ENCODE data around the gene PARP6. TPM values are rescaled to one million over a fixed set of nuclear protein-coding genes. Genes with fewer than 3 reads are reported as not detected.

Gene PARP6
- total RNA-seq, 4 donors from 2014 or later: 52.4 to 65.7 (median 59.4) TPM

- TF ChIP-seq, protein P1, sequence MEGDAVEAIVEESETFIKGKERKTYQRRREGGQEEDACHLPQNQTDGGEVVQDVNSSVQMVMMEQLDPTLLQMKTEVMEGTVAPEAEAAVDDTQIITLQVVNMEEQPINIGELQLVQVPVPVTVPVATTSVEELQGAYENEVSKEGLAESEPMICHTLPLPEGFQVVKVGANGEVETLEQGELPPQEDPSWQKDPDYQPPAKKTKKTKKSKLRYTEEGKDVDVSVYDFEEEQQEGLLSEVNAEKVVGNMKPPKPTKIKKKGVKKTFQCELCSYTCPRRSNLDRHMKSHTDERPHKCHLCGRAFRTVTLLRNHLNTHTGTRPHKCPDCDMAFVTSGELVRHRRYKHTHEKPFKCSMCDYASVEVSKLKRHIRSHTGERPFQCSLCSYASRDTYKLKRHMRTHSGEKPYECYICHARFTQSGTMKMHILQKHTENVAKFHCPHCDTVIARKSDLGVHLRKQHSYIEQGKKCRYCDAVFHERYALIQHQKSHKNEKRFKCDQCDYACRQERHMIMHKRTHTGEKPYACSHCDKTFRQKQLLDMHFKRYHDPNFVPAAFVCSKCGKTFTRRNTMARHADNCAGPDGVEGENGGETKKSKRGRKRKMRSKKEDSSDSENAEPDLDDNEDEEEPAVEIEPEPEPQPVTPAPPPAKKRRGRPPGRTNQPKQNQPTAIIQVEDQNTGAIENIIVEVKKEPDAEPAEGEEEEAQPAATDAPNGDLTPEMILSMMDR (IDR thresholded peaks at IDR 0.05): no peak
- no peak for ATAC-seq (ENCODE audit: low FRiP score)
- DNase-seq (ENCODE audit: low spot score): no peak
Observed at GRCh38 chr15:72269739-72270138, 2.6 kb downstream of the PARP6 start.

- TF ChIP-seq, protein P1 (IDR thresholded peaks at IDR 0.05): no peak
- ATAC-seq (ENCODE audit: low FRiP score) (no peak), DNase-seq (ENCODE audit: low spot score) (no peak)
Observed at GRCh38 chr15:72265031-72265430, 7.3 kb downstream of the PARP6 start.

- DNase-seq (ENCODE audit: low spot score): no peak
- ATAC-seq (ENCODE audit: low FRiP score): no peak
- TF ChIP-seq, protein P1 (IDR thresholded peaks at IDR 0.05): no peak
Observed at GRCh38 chr15:72252663-72253299, 19.6 kb downstream of the PARP6 start.

GRCh38 chr15:72249142-72249810 is 23.1 kb downstream of the PARP6 start:
- no peak for ATAC-seq (ENCODE audit: low FRiP score)
- TF ChIP-seq, protein P1 (IDR thresholded peaks at IDR 0.05): no peak
- no peak for DNase-seq (ENCODE audit: low spot score)

GRCh38 chr15:72248514-72248913 is 23.8 kb downstream of the PARP6 start:
- DNase-seq (ENCODE audit: low spot score) (no peak), ATAC-seq (ENCODE audit: low FRiP score) (no peak)
- TF ChIP-seq, protein P1 (IDR thresholded peaks at IDR 0.05): no peak

GRCh38 chr15:72242775-72243370 is 29.5 kb downstream of the PARP6 start:
- TF ChIP-seq, protein P1 (IDR thresholded peaks at IDR 0.05): no peak
- DNase-seq (ENCODE audit: low spot score) (no peak), ATAC-seq (ENCODE audit: low FRiP score) (no peak)
